Measurements from ENCODE around the gene AQP11. TPM values are rescaled to one million over a fixed set of nuclear protein-coding genes. Genes with fewer than 3 reads are reported as not detected.
"Not testable (repeated sequence)": the region's sequence is repeated elsewhere in the genome, so short reads cannot be mapped to it uniquely, and the experiment has no call there.

AQP11 gene
- total RNA-seq, 4 donors from 2014 or later: 0.96 to 1.5 (median 1.1) TPM; not detected in 1

DNA sequence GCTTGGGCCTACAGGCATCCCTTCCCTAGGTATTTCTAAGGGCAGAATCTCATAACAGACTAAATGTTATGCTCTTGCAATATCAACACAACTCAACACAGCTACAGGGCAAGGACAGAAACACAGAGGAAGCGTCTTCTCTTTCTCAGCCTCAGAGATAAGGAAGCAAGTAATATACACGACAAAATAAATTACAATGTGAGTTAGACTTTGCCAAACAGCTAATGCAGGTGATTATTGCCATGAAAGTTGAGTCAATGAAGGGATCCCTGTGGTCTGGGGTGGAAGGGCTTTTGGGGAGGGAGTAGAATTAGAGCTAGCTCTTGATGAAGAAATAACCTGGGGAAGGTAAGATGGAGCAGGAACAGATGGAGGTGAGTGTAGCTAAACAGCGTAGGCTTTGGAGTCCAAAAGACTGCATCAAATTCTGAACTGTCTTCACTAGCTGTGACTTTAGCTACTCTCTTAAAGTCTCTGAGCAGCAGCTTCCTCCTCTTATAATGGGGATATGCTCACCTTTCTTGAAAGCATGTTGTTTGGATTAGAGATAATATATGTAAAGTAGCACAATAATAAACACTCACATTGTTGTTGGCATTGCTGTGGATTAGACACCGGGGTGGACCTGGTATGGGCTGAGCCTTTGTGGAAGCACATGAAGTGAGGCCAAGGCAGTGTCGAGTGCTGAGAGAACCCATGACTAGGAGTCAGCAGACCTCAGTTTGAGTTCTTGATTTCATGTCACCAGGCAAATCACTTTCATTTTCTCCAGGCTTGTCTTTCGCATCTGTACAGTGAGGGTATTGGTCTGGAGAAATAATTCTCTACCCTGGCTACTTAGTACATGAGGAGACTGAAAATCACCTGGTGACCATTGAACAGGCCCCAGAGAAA is 41.0 kb upstream of the AQP11 start:
- ATAC-seq: no peak
- TF ChIP-seq POLR2A (IDR thresholded peaks at IDR 0.05): no peak
- TF ChIP-seq EP300 (IDR thresholded peaks at IDR 0.05): no peak
- TF ChIP-seq, protein P1, sequence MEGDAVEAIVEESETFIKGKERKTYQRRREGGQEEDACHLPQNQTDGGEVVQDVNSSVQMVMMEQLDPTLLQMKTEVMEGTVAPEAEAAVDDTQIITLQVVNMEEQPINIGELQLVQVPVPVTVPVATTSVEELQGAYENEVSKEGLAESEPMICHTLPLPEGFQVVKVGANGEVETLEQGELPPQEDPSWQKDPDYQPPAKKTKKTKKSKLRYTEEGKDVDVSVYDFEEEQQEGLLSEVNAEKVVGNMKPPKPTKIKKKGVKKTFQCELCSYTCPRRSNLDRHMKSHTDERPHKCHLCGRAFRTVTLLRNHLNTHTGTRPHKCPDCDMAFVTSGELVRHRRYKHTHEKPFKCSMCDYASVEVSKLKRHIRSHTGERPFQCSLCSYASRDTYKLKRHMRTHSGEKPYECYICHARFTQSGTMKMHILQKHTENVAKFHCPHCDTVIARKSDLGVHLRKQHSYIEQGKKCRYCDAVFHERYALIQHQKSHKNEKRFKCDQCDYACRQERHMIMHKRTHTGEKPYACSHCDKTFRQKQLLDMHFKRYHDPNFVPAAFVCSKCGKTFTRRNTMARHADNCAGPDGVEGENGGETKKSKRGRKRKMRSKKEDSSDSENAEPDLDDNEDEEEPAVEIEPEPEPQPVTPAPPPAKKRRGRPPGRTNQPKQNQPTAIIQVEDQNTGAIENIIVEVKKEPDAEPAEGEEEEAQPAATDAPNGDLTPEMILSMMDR (IDR thresholded peaks at IDR 0.05): no peak
- no peak for TF ChIP-seq POLR2AphosphoS5 (IDR thresholded peaks at IDR 0.05)
- no peak overlapping the region for H3K4me3 ChIP-seq
- no peaks in the 10 kb centered on the region for H3K27me3 ChIP-seq
- H3K36me3 ChIP-seq: no peaks in the 10 kb centered on the region
- no peaks in the 10 kb centered on the region for H3K9me3 ChIP-seq
- WGBS, 2 donors (ENCODE audit: low coverage in 1 of 2): 68 to 81% methylated on average over 5 to 6 of the region's 6 CpGs
- no peak overlapping the region for H3K27ac ChIP-seq
- H3K4me1 ChIP-seq: peaks cover 0 to 10% (median 0%) of the 10 kb centered on the region in 3 donors

DNA sequence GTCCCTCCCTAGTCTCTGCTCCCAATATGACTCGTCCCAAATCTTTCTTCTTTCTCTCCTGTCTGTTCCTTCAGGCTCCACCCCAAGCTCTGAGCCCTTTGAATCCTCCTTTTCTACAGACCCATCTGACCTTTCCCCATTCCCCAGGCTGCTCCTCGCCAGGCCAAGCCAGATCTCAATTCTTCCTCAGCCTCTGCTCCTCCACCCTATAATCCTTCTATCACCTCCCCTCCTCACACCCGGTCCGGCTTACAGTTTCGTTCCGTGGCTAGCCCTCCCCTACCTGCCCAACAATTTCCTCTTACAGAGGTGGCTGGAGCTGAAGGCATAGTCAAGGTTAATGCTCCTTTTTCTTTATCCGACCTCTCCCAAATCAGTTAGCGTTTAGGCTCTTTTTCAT is 38.3 kb upstream of the AQP11 start:
- not testable (repeated sequence) for H3K27ac ChIP-seq, H3K4me1 ChIP-seq, H3K9me3 ChIP-seq, ATAC-seq, H3K27me3 ChIP-seq, H3K36me3 ChIP-seq, H3K4me3 ChIP-seq
- WGBS, 2 donors (ENCODE audit: low coverage in 1 of 2): 90 to 91% methylated on average over 8 of the region's 8 CpGs

DNA sequence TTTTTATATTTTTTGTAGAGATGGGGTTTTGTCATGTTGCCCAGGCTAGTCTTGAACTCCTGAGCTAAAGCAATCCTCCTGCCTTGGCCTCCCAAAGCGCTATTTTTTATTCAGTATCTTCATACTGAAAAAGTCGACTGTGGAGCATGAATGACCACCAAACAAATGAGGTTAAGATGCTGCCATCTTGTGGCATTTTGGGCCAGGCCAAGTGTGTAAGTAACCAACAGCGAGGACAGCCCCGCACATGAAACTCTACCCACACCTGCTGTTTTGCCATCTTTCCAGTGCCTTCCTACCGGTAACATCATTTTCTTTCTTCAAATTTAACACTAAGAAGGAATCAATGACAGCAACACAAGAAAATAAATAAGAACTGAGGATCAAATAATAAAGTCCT is 32.2 kb upstream of the AQP11 start:
- no peak overlapping the region for H3K27ac ChIP-seq
- 75 to 80% methylated on average over 1 to 5 of the region's 5 CpGs for WGBS, 2 donors (ENCODE audit: low coverage in 1 of 2)
- H3K4me3 ChIP-seq: no peak overlapping the region
- no peaks in the 10 kb centered on the region for H3K36me3 ChIP-seq
- TF ChIP-seq POLR2A (IDR thresholded peaks at IDR 0.05) (no peak), POLR2AphosphoS5 (IDR thresholded peaks at IDR 0.05) (no peak), EP300 (IDR thresholded peaks at IDR 0.05) (no peak)
- TF ChIP-seq, protein P1 (IDR thresholded peaks at IDR 0.05): no peak
- no peaks in the 10 kb centered on the region for H3K4me1 ChIP-seq
- no peaks in the 10 kb centered on the region for H3K27me3 ChIP-seq
- ATAC-seq: no peak
- peaks cover 0 to 7% (median 0%) of the 10 kb centered on the region in 3 donors for H3K9me3 ChIP-seq

DNA sequence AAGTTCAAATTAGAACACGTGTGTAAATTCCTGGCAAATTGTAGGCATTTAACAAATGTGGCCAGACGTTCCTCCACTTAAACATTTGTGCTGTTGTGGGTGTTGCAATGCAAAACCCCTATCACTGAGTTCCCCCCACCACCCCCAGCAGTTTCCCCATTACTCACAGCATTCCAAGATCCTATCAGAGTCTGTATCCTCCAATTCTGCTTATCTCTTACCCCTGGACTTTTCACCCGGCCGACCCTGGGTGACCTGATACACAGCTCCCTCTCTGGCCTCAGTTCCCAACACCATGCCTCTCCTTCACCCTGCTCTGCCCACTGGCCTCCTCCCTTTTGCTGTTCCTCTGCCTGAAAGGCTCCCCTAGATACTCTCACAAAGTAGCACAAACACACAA is 31.4 kb upstream of the AQP11 start:
- ATAC-seq: no peak
- 47 to 65% methylated on average over 4 of the region's 4 CpGs for WGBS, 2 donors (ENCODE audit: low coverage in 1 of 2)
- no peak overlapping the region for H3K27ac ChIP-seq
- H3K27me3 ChIP-seq: no peaks in the 10 kb centered on the region
- TF ChIP-seq POLR2AphosphoS5 (IDR thresholded peaks at IDR 0.05): no peak
- no peak for TF ChIP-seq POLR2A (IDR thresholded peaks at IDR 0.05)
- no peak for TF ChIP-seq EP300 (IDR thresholded peaks at IDR 0.05)
- TF ChIP-seq, protein P1 (IDR thresholded peaks at IDR 0.05): no peak
- peaks cover 0 to 7% (median 0%) of the 10 kb centered on the region in 3 donors for H3K9me3 ChIP-seq
- H3K4me1 ChIP-seq: no peaks in the 10 kb centered on the region
- no peaks in the 10 kb centered on the region for H3K36me3 ChIP-seq
- H3K4me3 ChIP-seq: no peak overlapping the region

DNA sequence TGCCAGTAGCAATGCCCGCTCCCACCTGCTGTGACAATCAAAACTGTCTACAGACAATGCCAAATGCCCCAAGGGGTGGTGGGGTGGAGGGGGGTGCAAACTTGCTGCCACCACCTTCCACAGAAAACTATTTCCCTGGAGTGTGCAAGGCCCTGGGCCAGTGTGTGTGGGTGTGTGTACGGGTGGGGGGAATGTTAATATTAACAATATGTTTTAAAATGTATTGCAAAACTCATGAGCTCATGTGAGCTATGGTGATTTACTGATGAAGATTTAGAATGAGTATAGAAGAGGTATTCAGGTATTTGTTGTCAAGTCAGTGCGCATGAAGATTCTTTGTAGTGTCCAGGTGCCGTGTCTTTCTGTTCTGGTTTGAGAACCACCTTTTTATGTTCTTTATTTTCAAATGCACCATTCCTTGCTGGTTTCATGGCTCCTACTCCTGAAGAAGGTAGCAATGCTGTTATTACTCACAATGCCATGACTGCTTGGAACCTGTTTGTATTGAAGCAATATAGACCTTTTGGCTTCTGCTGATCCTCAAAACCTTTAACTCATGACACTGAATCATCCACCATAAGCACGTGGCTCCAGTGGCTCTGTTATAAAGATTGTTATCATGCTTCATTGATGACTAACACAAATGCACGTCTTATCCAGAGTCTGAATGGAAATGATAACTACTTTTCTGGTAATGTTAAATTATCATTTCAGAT is 29.9 kb upstream of the AQP11 start:
- TF ChIP-seq, protein P1 (IDR thresholded peaks at IDR 0.05): no peak
- no peak for TF ChIP-seq POLR2AphosphoS5 (IDR thresholded peaks at IDR 0.05)
- no peak for TF ChIP-seq POLR2A (IDR thresholded peaks at IDR 0.05)
- TF ChIP-seq EP300 (IDR thresholded peaks at IDR 0.05): no peak
- no peaks in the 10 kb centered on the region for H3K36me3 ChIP-seq
- no peaks in the 10 kb centered on the region for H3K4me1 ChIP-seq
- ATAC-seq: no peak
- no peak overlapping the region for H3K27ac ChIP-seq
- no peaks in the 10 kb centered on the region for H3K27me3 ChIP-seq
- H3K9me3 ChIP-seq: peaks cover 0 to 7% (median 0%) of the 10 kb centered on the region in 3 donors
- H3K4me3 ChIP-seq: no peak overlapping the region
- WGBS, 2 donors (ENCODE audit: low coverage in 1 of 2): 61 to 70% methylated on average over 5 of the region's 6 CpGs

Measured in gastroesophageal sphincter (tissue), 4 donors.